Measurements from ENCODE around the gene NPAS3.
"Not testable (repeated sequence)": the region's sequence is repeated elsewhere in the genome, so short reads cannot be mapped to it uniquely, and the experiment has no call there.

The NPAS3 gene

GRCh38 chr14:33081259-33081658 is 142.6 kb downstream of the NPAS3 start:
- no peak for DNase-seq (ENCODE audit: low spot score)

- DNase-seq (ENCODE audit: low spot score) = no peak
Measured at GRCh38 chr14:33085799-33086198, 147.1 kb downstream of the NPAS3 start.

DNA sequence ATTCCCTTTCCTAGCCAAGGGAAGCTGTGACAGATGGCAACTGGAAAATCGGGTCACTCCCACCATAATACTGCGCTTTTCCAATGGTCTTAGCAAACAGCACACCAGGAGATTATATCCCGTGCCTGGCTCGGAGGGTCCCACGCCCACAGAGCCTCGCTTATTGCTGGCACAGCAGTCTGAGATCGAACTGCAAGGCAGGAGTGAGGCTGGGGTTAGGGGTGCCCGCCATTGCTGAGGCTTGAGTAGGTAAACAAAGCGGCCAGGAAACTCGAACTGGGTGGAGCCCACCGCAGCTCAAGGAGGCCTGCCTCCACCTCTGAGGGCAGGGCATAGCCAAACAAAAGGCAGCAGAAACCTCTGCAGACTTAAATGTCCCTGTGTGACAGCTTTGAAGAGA is 149.6 kb downstream of the NPAS3 start:
- DNase-seq (ENCODE audit: low spot score) = not testable (repeated sequence)

DNA sequence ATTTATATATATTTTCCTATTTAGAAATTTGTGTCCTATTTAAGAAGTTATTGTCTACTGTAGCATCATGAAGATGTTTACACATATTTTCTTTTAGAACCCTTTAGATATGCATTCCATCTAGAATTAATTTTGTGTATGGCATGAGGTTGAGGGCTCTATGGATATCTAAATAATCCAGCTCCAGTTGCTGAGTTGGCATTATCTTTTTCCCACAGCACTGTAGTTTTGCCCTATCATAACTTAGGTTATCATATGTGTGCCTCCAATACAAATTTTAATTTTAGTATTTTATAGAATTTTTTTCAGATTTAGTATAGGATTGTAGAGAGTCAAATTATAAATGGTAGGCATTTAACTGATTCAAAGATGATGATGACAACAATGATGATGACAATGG is 159.3 kb downstream of the NPAS3 start:
- no peak for DNase-seq (ENCODE audit: low spot score)

DNA sequence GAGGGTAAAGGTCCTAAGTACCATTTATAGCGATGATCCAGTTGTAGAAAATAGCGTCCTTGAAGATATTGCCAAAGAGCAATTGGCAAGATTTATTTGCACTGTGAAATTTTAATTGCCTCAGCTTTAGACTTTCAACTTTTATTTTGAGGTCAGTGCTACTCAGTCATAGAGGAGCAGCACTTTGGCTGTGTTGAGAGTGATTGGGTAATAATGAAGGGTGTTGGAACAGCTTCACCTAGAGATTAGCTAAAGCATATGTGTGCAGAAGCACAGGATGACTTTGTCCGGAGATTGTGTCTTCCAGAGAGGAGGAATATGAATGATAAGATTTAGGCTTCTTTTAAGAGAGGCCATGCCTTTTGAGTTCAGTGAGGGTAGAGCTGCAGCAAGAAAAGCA is 164.8 kb downstream of the NPAS3 start:
- DNase-seq (ENCODE audit: low spot score) = no peak

GRCh38 chr14:33103966-33104365 is 165.3 kb downstream of the NPAS3 start:
- DNase-seq (ENCODE audit: low spot score) = no peak

DNA sequence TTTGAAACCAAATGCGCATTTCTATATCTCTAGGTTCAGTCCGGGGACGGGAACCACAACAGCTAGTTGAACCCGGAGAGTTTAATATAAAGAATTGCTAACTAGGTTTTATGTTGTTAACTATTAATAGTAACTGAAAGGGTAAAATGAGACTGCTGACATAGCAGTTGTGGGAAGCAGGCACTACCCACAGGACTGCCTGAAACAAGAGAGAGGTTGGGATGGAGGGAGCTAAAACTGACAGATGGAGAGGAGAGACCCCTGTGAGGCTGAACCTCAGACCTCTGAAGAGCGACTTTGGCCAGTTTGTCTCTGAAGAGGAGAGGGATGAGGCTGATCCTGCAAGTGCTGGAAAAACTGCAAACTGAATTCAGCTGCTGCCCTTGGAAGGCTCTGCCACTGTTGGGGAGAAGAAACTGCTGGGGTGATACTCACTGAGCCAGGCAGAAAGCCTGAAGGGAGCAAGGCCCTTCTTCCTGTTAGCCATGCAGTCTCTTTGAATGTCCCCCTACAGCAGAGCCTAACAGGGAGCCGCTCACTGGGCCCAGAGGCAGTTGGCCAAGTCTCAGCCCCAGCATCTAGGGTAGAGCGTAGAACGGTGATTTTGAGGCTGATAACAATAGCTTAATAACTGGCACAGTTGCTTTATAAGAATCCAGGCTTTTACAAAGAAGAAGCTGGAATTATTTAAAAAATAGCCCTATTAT is 172.2 kb downstream of the NPAS3 start:
- DNase-seq (ENCODE audit: low spot score) = no peak

DNA sequence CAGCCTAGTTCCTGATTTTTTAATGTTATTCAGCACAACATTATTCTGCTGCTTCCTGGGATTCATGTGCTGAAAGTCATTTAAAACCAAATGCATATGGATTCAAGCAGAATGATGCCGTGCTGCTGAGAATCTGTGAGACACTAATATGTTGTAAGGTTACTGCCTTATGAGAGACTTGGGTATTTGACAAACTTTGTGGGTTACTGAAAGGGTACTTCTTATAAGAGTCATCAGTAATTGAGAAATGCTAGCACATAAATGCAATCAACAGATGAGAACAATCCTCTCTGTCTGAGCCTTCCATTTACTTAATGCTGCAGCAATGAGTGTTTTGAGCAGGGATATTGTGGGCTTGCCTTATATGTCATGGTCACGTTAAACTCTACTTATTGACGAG is 175.7 kb downstream of the NPAS3 start:
- no peak for DNase-seq (ENCODE audit: low spot score)

DNA sequence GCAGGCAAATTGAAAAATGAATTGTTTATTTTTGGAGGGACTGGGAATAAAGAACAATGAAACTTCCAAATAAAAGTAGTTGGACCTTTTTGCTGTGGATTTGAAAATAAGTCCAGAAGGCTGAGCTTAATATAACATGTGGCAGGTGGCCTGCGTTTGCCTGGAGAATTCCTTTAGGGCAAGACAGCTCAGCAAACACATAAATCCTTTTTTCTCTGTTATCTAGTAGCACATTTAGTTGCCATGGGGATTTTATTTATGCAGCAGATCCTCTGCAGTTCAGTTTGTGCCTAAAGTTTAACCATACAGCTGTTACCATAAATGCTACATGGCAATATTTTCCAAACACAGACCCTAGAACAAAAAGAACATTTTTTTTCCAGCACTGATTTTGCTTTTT is 180.0 kb downstream of the NPAS3 start:
- no peak for DNase-seq (ENCODE audit: low spot score)

- no peak for DNase-seq (ENCODE audit: low spot score)
Measured at GRCh38 chr14:33120341-33120740, 181.7 kb downstream of the NPAS3 start.

DNA sequence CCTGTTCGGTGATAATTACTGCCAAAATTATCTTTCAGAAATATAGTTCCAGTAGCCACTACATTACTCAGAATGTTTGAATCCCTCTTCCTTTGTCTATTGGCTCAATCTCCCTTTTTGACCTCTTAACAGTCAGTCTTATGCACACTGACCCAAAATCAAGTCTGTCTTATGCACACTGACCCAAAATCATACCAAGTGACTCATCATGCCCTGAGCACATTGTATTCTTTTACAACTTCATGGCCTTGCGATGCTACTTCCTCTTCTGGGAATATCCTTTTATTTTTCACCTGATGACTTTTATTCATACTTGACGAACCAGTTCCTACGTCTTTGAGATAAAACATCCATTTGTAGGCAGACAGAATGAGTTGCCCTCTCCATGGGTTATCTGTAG is 182.3 kb downstream of the NPAS3 start:
- no peak for DNase-seq (ENCODE audit: low spot score)

DNA sequence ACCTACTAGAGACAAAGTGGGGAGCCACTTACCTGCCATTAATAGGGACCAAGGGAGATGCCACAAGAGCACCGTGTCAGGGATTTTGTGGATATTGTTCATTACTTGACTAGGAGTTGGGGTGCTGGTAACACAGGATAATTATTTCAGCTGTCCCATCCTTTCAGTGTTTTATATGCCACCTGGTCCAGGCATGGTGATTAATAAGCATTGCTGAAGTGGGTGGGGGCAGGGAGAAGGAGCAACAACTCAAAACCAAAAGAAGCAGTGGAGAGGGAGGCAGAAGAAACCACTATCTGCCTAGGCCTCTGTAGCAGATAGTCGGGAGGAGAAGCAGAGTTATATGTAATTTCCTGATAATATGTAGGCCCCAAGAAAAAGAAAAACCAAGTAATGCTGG is 184.6 kb downstream of the NPAS3 start:
- no peak for DNase-seq (ENCODE audit: low spot score)

DNA sequence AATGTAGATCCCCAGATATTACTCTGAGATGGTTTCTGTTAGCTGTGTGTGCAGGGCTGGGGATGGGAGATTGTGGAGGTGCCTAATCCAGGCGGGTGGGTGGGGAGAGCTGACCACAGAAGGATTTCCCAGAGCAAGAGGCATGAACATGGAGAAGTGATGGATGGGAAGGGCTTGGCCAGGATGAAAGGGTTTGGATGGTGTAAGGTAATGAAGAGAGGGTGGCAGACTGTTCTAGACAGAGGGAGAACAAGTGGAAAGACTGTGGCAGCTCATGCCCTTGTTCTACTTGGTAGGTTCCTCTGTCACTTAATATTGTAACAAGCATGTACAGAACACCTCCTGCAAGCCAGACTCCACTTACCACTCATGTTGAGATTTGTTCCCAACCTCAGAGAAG is 187.8 kb downstream of the NPAS3 start:
- DNase-seq (ENCODE audit: low spot score) = no peak

DNA sequence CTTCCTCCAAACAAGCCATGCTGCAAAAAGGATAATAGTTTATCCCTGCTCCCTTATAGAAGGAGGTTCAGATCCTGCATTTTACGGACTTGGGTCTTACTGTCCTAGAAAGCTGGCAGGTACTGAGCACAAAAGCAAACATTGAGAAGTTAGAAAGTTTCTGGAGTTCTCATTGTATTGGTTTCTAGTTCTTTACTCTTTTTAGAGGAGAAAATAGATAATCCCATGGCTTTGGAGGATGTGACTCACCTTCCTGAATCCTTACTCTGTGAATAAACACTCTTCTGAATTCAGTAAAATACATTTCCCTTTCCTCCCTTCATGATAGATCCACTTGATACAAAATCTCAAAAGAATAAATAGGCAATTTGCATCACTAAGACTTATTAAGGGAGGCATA is 188.9 kb downstream of the NPAS3 start:
- no peak for DNase-seq (ENCODE audit: low spot score)

DNA sequence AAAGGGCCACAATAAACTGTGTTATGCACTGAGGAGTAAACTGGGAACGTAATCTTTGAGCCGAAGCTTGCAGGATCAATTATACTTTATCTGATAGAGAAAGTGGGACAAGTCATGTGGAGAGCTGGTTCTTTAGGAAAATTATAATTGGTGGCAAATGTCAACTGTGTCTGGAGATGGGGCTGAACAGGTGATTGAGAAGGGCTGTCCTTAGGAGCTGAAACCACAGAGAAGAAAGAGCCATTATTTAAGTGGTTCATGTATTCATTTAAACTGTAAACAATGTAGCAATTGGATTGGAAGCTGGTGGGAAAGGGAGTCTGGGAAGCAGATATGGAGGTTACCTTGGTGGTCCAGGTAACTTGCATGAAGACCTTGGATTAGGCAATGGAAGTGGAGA is 193.1 kb downstream of the NPAS3 start:
- DNase-seq (ENCODE audit: low spot score) = no peak

DNA sequence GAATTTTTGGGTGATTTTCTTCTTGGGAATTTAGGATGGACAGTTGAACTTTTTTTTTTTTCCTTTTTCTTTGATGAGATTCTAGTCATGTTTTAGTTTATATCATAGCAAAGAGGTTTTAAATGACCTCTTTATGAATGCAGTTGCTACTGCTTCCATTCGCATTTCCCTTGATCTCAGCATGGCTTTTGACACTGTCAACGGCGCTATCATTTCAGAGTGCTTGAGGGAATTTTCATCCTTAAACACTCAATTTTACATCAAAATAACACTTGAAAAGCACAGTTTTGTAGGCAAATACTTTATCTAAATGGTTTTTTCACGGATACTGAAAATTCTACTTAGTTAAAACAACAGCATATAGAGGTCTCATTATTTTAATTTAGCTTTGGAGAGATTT is 195.5 kb downstream of the NPAS3 start:
- no peak for DNase-seq (ENCODE audit: low spot score)

- DNase-seq (ENCODE audit: low spot score) = no peak
Measured at GRCh38 chr14:33134975-33135374, 196.3 kb downstream of the NPAS3 start.

DNA sequence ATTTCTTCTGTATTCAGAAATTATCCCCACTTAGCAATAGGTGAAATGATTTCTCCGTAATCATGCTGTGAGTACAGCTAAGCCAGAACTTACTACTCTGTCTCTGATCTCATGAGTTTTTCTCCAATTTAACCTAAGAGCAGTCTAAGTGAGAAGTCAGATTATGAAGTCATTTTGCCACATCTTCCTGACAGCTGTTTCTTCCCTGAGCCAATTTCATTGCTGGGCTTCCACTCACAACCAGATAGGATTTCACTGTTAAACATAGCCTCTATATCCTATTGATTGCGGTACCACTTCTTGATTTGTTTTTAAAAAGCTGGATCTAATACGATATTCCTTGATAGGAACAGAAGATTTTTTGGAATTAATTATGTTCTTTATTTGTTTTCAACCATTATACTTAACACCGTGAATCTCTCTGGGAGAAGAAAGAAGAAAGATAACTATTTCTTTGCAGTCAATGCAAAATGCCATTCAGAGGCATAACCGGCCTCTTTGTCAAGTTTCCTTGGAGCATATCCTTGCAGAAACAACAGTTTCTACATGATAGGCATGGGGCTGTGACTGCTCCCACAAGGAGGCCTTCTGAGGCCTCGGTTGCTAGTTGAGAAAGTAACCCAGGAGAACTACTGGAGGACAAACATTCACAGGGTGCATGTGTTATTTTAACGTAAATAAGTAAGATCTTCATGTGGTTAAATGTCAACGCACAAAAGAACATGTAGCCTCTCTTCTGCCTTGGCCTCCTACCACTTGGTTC is 212.2 kb downstream of the NPAS3 start:
- no peak for DNase-seq (ENCODE audit: low spot score)

DNA sequence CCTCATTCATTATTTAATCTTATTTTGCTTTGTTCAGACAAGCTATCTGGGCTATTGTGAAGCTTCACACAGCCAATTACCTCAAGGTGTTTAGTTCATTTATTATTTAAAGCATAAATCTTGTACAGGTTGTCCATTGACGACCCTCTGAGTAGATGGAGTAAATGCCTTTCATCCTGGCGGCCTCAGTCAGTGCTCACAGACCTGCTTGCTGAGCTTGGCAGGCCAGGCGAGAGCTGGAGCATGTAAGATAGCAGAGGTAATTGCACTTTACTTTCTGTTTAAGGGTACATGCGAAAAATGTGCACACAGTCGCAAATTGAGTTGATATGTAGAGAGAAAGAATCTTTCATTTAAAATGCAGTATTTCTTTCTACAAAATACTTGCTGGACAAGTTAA is 224.4 kb downstream of the NPAS3 start:
- no peak for DNase-seq (ENCODE audit: low spot score)

DNA sequence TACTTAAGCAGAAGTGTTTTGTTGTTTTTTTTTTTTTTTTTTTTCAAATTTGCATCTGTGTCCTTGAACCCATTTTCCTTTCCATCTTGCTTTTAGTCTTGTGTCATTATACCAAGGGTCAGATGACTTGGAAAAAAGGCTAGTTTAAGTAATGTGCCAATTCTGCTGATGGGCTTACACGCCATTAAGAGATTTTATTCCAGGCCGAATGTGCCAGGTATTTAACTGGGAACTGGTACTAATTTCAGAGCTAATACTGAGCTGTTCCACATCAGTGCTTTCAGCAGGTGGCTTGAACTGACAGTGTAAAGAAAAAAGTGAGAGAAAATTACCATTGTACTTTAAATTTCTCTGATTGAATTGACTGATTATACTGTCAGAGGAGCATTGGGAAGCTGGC is 224.9 kb downstream of the NPAS3 start:
- DNase-seq (ENCODE audit: low spot score) = no peak

GRCh38 chr14:33165144-33165925 is 226.7 kb downstream of the NPAS3 start:
- peak; percentile 46 for DNase-seq (ENCODE audit: low spot score)

DNA sequence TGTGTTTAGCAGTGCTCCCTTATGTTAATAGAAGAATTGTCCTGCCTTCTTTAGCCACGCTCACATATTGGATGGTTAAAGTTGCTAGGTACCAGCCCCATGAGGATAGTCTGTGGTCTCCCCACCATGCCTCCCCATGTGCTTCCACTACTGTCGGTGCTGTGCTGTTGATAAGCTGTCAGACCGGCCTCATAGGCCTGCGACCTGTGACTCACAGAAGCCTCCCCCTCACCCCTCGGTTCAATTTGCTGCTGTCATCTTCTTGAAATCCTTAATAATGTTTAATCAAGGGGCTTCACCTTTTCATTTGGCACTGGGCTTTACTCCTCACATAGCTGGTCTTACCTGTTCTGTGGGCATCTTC is 227.2 kb downstream of the NPAS3 start:
- DNase-seq (ENCODE audit: low spot score) = no peak

DNA sequence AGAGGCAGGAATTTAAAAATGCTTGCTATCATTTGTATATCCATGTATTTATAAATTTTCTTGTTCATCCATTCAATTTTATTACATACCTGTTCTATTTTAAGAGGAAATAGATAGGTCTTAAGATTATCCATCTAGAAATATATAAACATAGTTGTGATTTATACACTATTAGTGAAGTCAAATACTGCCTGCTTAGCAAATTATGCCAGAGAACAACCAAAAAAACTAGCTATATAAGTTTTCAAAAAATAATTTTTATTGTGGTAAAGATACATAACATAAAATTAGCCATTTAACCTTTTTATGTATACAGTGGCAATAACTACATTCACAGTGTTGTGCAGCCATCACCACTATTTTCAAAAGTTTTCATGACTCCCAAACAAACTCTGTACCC is 237.3 kb downstream of the NPAS3 start:
- DNase-seq (ENCODE audit: low spot score) = no peak

Measured in ecto neural progenitor cell (in vitro differentiated cells).